K562 (cell line): Measurements from ENCODE around the gene ZNF407. TPM values are rescaled to one million over a fixed set of nuclear protein-coding genes. Genes with fewer than 3 reads are reported as not detected.

ENCODE experiments used
- ATAC-seq: fragments of 200-7000 bp; cut with Tn5 transposase; 3 replicates; pipeline ENCODE4 v1.9.1; 2020; ENCODE audit warnings: moderate library complexity
- BruUV-seq: library from RNA; stranded (reverse); fragments of 400-500 nt; replicated peaks from 2 replicates; lab custom pipeline; 2021; lab: Mats Ljungman, UMichigan
- CTCF ChIA-PET: fragments of 300-600 bp; formaldehyde crosslinking; extraction: SDS; loops from one replicate; lab custom pipeline; 2021; ENCODE audit warnings: low intra/inter-chr PET ratio; lab: Yijun Ruan, JAX
- POLR2A ChIA-PET: fragments of 300-600, 350-650 bp; sonication (Branson Sonifier 250); formaldehyde crosslinking; extraction: SDS; loops from one replicate; lab custom pipeline; 2021; ENCODE audit warnings: antibody characterized with exemption, inconsistent platforms; lab: Yijun Ruan, JAX
- DNase-seq, 4 experiments: peaks; one replicate each; pipeline versions ENCODE4 v3.0.0 to v3.0.0-alpha.2; 2011 to 2018; ENCODE audit warnings: low spot score in 3 of 4, mixed read lengths in 3 of 4; ENCODE audit errors: extremely low read depth in 1 of 4
- FAIRE-seq: peaks from 2 replicates; lab custom pipeline; 2011; peaks lifted over from hg19 to GRCh38; lab: Jason Lieb, UNC
- H2AFZ ChIP-seq: 2 replicates; pipeline ENCODE4 v1.6.0; 2011; ENCODE audit warnings: low read depth, low read length, control low read depth, inconsistent platforms
- H3K27ac ChIP-seq: fragments of 200-600 bp; 3 replicates; pipeline ENCODE4 v1.8.0; 2011; ENCODE audit warnings: low read depth, mild to moderate bottlenecking, control low read depth, inconsistent platforms, low read length, moderate library complexity, mixed read lengths; ENCODE audit errors: extremely low read depth
- H3K27me3 ChIP-seq, 2 experiments: fragments of 300-600 bp in 1 of 2; 2 replicates in 1 of 2; 3 replicates in 1 of 2; pipeline versions ENCODE4 v1.6.0 to v1.8.0; 2011; ENCODE audit warnings: inconsistent platforms in 2 of 2, low read length in 2 of 2, mild to moderate bottlenecking in 1 of 2, mixed read lengths in 1 of 2, moderate library complexity in 1 of 2; ENCODE audit not compliant: control insufficient read depth in 2 of 2, insufficient read depth in 2 of 2
- H3K36me3 ChIP-seq: fragments of 300-600 bp; 3 replicates; pipeline ENCODE4 v1.8.0; 2011; ENCODE audit warnings: mild to moderate bottlenecking, low read length, inconsistent platforms; ENCODE audit not compliant: control insufficient read depth, insufficient read depth
- H3K4me1 ChIP-seq, 2 experiments: fragments of 200-600 bp in 1 of 2; replicated peaks in 1 of 2; 2 replicates in 1 of 2; 3 replicates in 1 of 2; pipeline versions ENCODE4 v1.5.1 to v1.8.0; 2011; ENCODE audit warnings: inconsistent platforms in 2 of 2, low read length in 2 of 2, mild to moderate bottlenecking in 1 of 2, mixed read lengths in 1 of 2, moderate library complexity in 1 of 2; ENCODE audit not compliant: control insufficient read depth in 2 of 2, insufficient read depth in 2 of 2
- H3K4me2 ChIP-seq: 2 replicates; pipeline ENCODE4 v1.6.1; 2011; ENCODE audit warnings: low read length, control low read depth, inconsistent platforms, mixed read lengths; ENCODE audit not compliant: insufficient read depth
- H3K4me3 ChIP-seq: fragments of 200-600 bp; sonication (generic), shearing (Covaris generic); 2 replicates; pipeline ENCODE4 v1.5.1; 2016; ENCODE audit warnings: control low read depth, inconsistent platforms
- H3K79me2 ChIP-seq: fragments of 200-600 bp; 3 replicates; pipeline ENCODE4 v1.8.0; 2011; ENCODE audit warnings: low read length, inconsistent platforms; ENCODE audit not compliant: control insufficient read depth, insufficient read depth
- H3K9ac ChIP-seq, 2 experiments: 2 replicates each; pipeline versions ENCODE4 v1.6.0 to v1.6.1; 2011; ENCODE audit warnings: low read depth in 2 of 2, low read length in 2 of 2, control low read depth in 1 of 2, inconsistent platforms in 1 of 2, mild to moderate bottlenecking in 1 of 2, mixed read lengths in 1 of 2; ENCODE audit not compliant: insufficient read depth in 1 of 2
- H3K9me1 ChIP-seq: one replicate; pipeline ENCODE4 v1.6.0; 2011; ENCODE audit warnings: inconsistent platforms, mild to moderate bottlenecking, low read length, moderate library complexity; ENCODE audit not compliant: control insufficient read depth, insufficient read depth
- H3K9me3 ChIP-seq: replicated peaks from 2 replicates; pipeline ENCODE4 v1.5.1; 2011; ENCODE audit warnings: low read depth, low read length, inconsistent platforms; ENCODE audit not compliant: control insufficient read depth, insufficient read depth
- H4K20me1 ChIP-seq: replicated peaks from 2 replicates; pipeline ENCODE4 v1.6.1; 2011; ENCODE audit warnings: low read length, inconsistent platforms, mixed read lengths; ENCODE audit not compliant: control insufficient read depth, insufficient read depth
- BDP1 ChIP-seq: IDR thresholded peaks from 3 replicates; pipeline ENCODE4 v1.6.1; 2011; ENCODE audit not compliant: insufficient read length, insufficient read depth
- CBX1 ChIP-seq: sonication (generic); IDR thresholded peaks from 2 replicates; pipeline ENCODE4 v1.6.1; 2016; ENCODE audit warnings: antibody characterized with exemption, low read depth, mild to moderate bottlenecking
- CHD2 ChIP-seq: IDR thresholded peaks from 2 replicates; pipeline ENCODE4 v1.6.1; 2011; ENCODE audit warnings: low read depth, low read length
- ELF1 ChIP-seq: fragments of 200-800 bp; sonication (Bioruptor generic); IDR thresholded peaks from 2 replicates; pipeline ENCODE4 v1.6.1; 2016; ENCODE audit warnings: missing genetic modification characterization, missing compliant biosample characterization
- ESRRA ChIP-seq: fragments of 450-650 bp; IDR thresholded peaks from 2 replicates; pipeline ENCODE4 v1.6.1; 2014; ENCODE audit warnings: low read depth, mild to moderate bottlenecking, moderate library complexity, borderline replicate concordance
- HDAC6 ChIP-seq: IDR thresholded peaks from 2 replicates; pipeline ENCODE4 v1.6.1; 2012; ENCODE audit warnings: low read depth, mild to moderate bottlenecking, control low read depth, inconsistent platforms, low read length, moderate library complexity
- HNRNPK ChIP-seq: fragments of 200-400 bp; formaldehyde crosslinking; IDR thresholded peaks from one replicate; pipeline ENCODE4 v1.6.1; 2018; ENCODE audit warnings: mild to moderate bottlenecking, low read depth, low read length; ENCODE audit not compliant: poor library complexity, severe bottlenecking
- KDM2B ChIP-seq: fragments of 250-450 bp; sonication (Bioruptor Pico); IDR thresholded peaks from 2 replicates; pipeline ENCODE4 v1.8.0; 2021; ENCODE audit warnings: mild to moderate bottlenecking, moderate library complexity
- MLX ChIP-seq, 2 experiments: fragments of 450-650 bp in 1 of 2; sonication (generic) in 1 of 2; formaldehyde crosslinking; conservative IDR thresholded peaks; 2 replicates each; pipeline versions ENCODE4 v1.4.0 to v1.8.1; 2020 to 2022; ENCODE audit warnings: mild to moderate bottlenecking in 1 of 2, missing genetic modification reagents in 1 of 2
- RBM39 ChIP-seq: fragments of 200-400 bp; formaldehyde crosslinking; optimal IDR thresholded peaks from 2 replicates; pipeline ENCODE3; 2018; ENCODE audit warnings: low read depth, low read length
- TGIF2 ChIP-seq: sonication (generic); formaldehyde crosslinking; IDR thresholded peaks from 2 replicates; pipeline ENCODE4 v1.8.1; 2022; ENCODE audit warnings: mild to moderate bottlenecking, missing genetic modification reagents, moderate library complexity
- ZNF184 ChIP-seq: sonication (generic); formaldehyde crosslinking; IDR thresholded peaks from 2 replicates; pipeline ENCODE4 v1.5.0; 2020; ENCODE audit warnings: missing genetic modification reagents
- ZNF212 ChIP-seq: fragments of 450-650 bp; formaldehyde crosslinking; IDR thresholded peaks from 2 replicates; pipeline ENCODE4 v1.4.0; 2020; ENCODE audit warnings: mild to moderate bottlenecking
- whole genome bisulfite sequencing: fragments of 100-300 bp; shearing (Covaris generic); methylation state at CpG from one replicate; pipeline ENCODE4 v1.1.6; 2016; ENCODE audit warnings: low coverage, mixed read lengths; ENCODE audit not compliant: insufficient coverage; ENCODE audit errors: missing lambda C conversion rate; 5-methylcytosine and 5-hydroxymethylcytosine counted together
- in situ Hi-C: fragments of 300-500 bp; cut with MboI; formaldehyde crosslinking; loops from 4 replicates; pipeline ENCODE4 v1.15.0; 2018; ENCODE audit warnings: inconsistent platforms, mixed read lengths
- intact Hi-C: fragments of 100-400 bp; cut with micrococcal nuclease; formaldehyde crosslinking; loops from 2 replicates; pipeline ENCODE4 v1.14.2; 2022
- polyA plus RNA-seq, 8 experiments: library from polyadenylated mRNA; depleted of rRNA in 4 of 8; stranded (reverse) in 5 of 8; unstranded in 3 of 8; fragments of >200 nt; fragmentation: Nextera tagmentation in 2 of 8; fragmentation: Illumina TruSeq in 1 of 8; extraction: Ambion mirVana in 2 of 8; extraction: Trizol in 1 of 8; gene quantifications; 2 replicates each; pipeline versions ENCODE4 v1.2.1 to v1.2.3, GENCODE V29; 2011 to 2014; ENCODE audit warnings: inconsistent platforms in 1 of 8, missing spikeins in 1 of 8
- total RNA-seq, 7 experiments: library from RNA; depleted of rRNA in 6 of 7; stranded (reverse); fragments of >200 nt in 6 of 7; fragmentation: Illumina TruSeq in 2 of 7; extraction: Trizol in 2 of 7; gene quantifications; 2 replicates each; pipeline versions ENCODE4 v1.2.1 to v1.2.3, GENCODE V29; 2011 to 2021; ENCODE audit warnings: low replicate concordance in 1 of 7
- TF ChIP-seq, protein P1 (sequence below): fragments of 450-650 bp; formaldehyde crosslinking; conservative IDR thresholded peaks from 2 replicates; pipeline ENCODE4 v1.4.0; 2022; ENCODE audit warnings: mild to moderate bottlenecking, missing genetic modification characterization
- TF ChIP-seq, protein P2 (sequence below): sonication (generic); formaldehyde crosslinking; IDR thresholded peaks from 2 replicates; pipeline ENCODE4 v1.8.0; 2022; ENCODE audit warnings: missing genetic modification reagents, mild to moderate bottlenecking, moderate library complexity, borderline replicate concordance
- TF ChIP-seq, protein P3 (sequence below): fragments of 450-650 bp; formaldehyde crosslinking; IDR thresholded peaks from 2 replicates; pipeline ENCODE4 v1.4.0; 2020; ENCODE audit warnings: mild to moderate bottlenecking, mixed read lengths

ZNF407 gene
- total and polyA plus RNA-seq, 9 of the 15 experiments (the other 6 are each of a cell fraction or from before 2014, with no cell fraction given): 0.21 to 5.4 (median 2.3) TPM

GRCh38 chr18:75023473-75023872 is 425.8 kb downstream of the ZNF407 start:
- Histone ChIP-seq H4K20me1 (no peaks in the 10 kb centered on the region), H3K4me2 (no peak overlapping the region), H3K9me3 (no peaks in the 10 kb centered on the region), H3K27ac (no peak overlapping the region), H3K9ac (no peak overlapping the region)
- CTCF ChIA-PET: no interaction called here
- in situ Hi-C loops: no loop called here
- POLR2A ChIA-PET: interaction anchor here (0.8 kb wide), 1 partner anchor 9 kb away, joined by 4 read pairs; no protein-coding TSS in a partner anchor
- BruUV-seq: no TSS peak
- TF ChIP-seq RBM39 (no peak), CBX1 (no peak), HNRNPK (no peak), CHD2 (no peak), ELF1 (tag) (no peak), ZNF212 (CRISPR knock-in tag) (no peak), BDP1 (no peak), HDAC6 (no peak), MLX (CRISPR knock-in tag; conservative IDR thresholded peaks at IDR 0.05) (no peak), ESRRA (no peak), ZNF184 (CRISPR knock-in tag) (no peak), KDM2B (CRISPR knock-in tag) (no peak), TGIF2 (CRISPR knock-in tag) (no peak)
- TF ChIP-seq, protein P1, sequence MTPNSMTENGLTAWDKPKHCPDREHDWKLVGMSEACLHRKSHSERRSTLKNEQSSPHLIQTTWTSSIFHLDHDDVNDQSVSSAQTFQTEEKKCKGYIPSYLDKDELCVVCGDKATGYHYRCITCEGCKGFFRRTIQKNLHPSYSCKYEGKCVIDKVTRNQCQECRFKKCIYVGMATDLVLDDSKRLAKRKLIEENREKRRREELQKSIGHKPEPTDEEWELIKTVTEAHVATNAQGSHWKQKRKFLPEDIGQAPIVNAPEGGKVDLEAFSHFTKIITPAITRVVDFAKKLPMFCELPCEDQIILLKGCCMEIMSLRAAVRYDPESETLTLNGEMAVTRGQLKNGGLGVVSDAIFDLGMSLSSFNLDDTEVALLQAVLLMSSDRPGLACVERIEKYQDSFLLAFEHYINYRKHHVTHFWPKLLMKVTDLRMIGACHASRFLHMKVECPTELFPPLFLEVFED: no peak
- TF ChIP-seq, protein P2, sequence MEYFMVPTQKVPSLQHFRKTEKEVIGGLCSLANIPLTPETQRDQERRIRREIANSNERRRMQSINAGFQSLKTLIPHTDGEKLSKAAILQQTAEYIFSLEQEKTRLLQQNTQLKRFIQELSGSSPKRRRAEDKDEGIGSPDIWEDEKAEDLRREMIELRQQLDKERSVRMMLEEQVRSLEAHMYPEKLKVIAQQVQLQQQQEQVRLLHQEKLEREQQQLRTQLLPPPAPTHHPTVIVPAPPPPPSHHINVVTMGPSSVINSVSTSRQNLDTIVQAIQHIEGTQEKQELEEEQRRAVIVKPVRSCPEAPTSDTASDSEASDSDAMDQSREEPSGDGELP (CRISPR knock-in tag): no peak
- TF ChIP-seq, protein P3, sequence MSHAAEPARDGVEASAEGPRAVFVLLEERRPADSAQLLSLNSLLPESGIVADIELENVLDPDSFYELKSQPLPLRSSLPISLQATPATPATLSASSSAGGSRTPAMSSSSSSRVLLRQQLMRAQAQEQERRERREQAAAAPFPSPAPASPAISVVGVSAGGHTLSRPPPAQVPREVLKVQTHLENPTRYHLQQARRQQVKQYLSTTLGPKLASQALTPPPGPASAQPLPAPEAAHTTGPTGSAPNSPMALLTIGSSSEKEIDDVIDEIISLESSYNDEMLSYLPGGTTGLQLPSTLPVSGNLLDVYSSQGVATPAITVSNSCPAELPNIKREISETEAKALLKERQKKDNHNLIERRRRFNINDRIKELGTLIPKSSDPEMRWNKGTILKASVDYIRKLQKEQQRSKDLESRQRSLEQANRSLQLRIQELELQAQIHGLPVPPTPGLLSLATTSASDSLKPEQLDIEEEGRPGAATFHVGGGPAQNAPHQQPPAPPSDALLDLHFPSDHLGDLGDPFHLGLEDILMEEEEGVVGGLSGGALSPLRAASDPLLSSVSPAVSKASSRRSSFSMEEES (CRISPR knock-in tag): no peak
- TF ChIP-seq, all 486 proteins: peak for 0
- no peaks in the 10 kb centered on the region for H3K4me1 ChIP-seq
- DNase-seq (no peak), ATAC-seq (no peak), FAIRE-seq (no peak)
- H2AFZ ChIP-seq: no peak overlapping the region
- WGBS: 40% methylated on average over 4 of the region's 4 CpGs
- H3K79me2 ChIP-seq: no peaks in the 10 kb centered on the region
- H3K4me3 ChIP-seq: no peak overlapping the region
- H3K36me3 ChIP-seq: no peaks in the 10 kb centered on the region
- H3K27me3 ChIP-seq: no peaks in the 10 kb centered on the region
- H3K9me1 ChIP-seq: no peaks in the 10 kb centered on the region
- intact Hi-C loops: no loop called here
